ENCODE data around the gene NUP107. TPM values are rescaled to one million over a fixed set of nuclear protein-coding genes. Genes with fewer than 3 reads are reported as not detected.

Gene NUP107
- total RNA-seq, 3 donors from 2014 or later: 27.7 to 39.6 (median 32.3) TPM

DNA sequence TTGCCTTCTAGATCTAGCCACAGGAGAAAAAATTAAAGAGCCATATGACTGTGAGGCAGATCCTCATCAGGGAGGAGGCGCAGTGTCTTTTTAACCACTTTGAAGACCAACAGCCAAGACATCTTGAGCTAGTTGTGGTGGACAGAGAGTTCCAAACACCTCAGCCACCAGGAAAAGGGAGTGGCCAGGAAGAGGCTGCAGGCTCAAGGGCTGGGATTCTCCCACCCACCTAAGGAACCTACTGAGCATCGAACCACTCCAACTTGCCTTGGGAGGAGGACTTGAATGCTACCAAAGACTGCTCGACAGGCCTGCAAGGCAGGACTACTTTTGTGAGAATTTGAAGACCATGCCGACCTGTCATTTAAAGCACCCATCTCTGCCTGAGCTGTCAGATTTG lies 106.7 kb downstream of the NUP107 start:
- H3K36me3 ChIP-seq (ENCODE audit: low read depth): no peaks in the 10 kb centered on the region
- no peaks in the 10 kb centered on the region for H3K4me1 ChIP-seq (ENCODE audit: low read depth)
- no peak overlapping the region for H3K4me3 ChIP-seq
- intact Hi-C loops (cut with DNase I, micrococcal nuclease): no loop called here
- TF ChIP-seq, protein P1, sequence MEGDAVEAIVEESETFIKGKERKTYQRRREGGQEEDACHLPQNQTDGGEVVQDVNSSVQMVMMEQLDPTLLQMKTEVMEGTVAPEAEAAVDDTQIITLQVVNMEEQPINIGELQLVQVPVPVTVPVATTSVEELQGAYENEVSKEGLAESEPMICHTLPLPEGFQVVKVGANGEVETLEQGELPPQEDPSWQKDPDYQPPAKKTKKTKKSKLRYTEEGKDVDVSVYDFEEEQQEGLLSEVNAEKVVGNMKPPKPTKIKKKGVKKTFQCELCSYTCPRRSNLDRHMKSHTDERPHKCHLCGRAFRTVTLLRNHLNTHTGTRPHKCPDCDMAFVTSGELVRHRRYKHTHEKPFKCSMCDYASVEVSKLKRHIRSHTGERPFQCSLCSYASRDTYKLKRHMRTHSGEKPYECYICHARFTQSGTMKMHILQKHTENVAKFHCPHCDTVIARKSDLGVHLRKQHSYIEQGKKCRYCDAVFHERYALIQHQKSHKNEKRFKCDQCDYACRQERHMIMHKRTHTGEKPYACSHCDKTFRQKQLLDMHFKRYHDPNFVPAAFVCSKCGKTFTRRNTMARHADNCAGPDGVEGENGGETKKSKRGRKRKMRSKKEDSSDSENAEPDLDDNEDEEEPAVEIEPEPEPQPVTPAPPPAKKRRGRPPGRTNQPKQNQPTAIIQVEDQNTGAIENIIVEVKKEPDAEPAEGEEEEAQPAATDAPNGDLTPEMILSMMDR (IDR thresholded peaks at IDR 0.05): no peak
- ATAC-seq (no peak), DNase-seq (no peak)
- H3K9me3 ChIP-seq: no peaks in the 10 kb centered on the region

DNA sequence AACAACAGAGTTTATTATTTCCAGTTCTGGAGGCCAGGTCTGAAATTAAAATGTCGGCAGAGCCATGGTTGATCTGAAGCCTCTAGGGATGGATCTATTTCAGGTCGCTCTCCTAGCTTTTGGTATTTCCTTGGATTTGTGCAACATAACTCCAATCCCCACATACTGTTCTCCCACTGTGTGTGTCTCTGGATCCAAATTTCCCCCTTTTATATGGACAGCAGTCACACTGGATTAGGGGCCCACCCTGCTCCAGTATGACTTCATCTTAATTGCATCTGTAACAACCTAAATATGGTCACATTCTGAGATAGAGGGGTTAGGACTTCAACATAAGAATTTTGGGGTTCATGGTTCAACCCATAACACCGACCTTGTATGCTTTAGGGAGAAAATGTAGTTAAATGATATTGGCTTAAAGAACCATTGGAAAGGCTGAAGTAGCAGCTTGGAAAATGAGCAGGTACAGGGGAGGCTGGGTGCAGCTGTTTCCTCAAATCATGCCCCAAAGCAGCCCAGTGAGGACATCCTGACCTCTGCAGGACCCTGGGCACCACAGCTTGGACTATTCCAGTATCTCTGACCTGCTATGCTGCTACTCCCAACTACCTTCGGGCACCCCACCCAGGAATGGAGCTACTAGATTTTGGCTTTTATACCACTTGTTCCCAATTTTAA lies 107.3 kb downstream of the NUP107 start:
- TF ChIP-seq, protein P1 (IDR thresholded peaks at IDR 0.05): no peak
- no peak for DNase-seq
- H3K9me3 ChIP-seq: no peaks in the 10 kb centered on the region
- no peaks in the 10 kb centered on the region for H3K4me1 ChIP-seq (ENCODE audit: low read depth)
- intact Hi-C loops (cut with DNase I, micrococcal nuclease): no loop called here
- H3K4me3 ChIP-seq: no peak overlapping the region
- no peak for ATAC-seq
- H3K36me3 ChIP-seq (ENCODE audit: low read depth): no peaks in the 10 kb centered on the region

DNA sequence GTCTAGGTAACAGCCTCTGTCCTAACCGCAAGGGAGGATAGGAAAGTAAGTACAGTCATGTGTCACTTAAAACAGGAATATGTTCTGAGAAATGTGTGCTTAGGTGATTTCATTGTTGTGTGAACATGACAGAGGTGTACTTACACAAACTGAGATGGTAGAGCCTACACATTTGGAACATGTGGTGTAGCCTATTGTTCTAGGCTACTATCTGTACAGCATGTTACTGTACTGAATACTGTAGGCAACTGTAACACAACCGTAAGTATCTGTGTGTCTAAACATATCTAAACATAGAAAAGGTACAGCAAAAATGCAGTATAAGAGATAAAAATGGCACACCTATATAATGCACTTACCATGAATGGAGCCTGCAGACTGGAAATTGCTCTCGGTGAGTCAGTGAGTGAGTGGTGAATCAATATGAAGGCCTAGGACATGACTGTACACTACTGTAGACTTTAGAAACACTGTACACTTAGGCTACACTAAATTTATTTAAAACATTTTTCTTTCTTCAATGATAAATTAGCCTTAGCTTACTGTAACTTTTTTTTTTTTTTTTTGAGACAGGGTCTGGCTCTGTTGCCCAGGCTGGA lies 108.0 kb downstream of the NUP107 start:
- H3K4me3 ChIP-seq: no peak overlapping the region
- ATAC-seq (peak; percentile 19), DNase-seq (no peak)
- intact Hi-C loops (cut with DNase I, micrococcal nuclease): no loop called here
- H3K36me3 ChIP-seq (ENCODE audit: low read depth): no peaks in the 10 kb centered on the region
- H3K9me3 ChIP-seq: no peaks in the 10 kb centered on the region
- H3K4me1 ChIP-seq (ENCODE audit: low read depth): no peaks in the 10 kb centered on the region
- TF ChIP-seq, protein P1 (IDR thresholded peaks at IDR 0.05): no peak

Other genes starting within 250 kb of the NUP107 start
- 100 to 1,000 TPM; 158 to 182 (median 168) TPM for gene RAP1B, start 76.1 kb upstream of the NUP107 start, total RNA-seq
- 1 to 10 TPM; 5.9 to 8.4 (median 6.5) TPM for gene SLC35E3, start 59.2 kb downstream of the NUP107 start, total RNA-seq
- 10 to 100 TPM; 74.7 to 92.1 (median 91.3) TPM for gene MDM2, start 121.2 kb downstream of the NUP107 start, total RNA-seq
- 100 to 1,000 TPM in 2 of 3 donors, 10 to 100 TPM in 1; 40.1 to 130 (median 111) TPM for gene CPM, start 246.2 kb downstream of the NUP107 start, total RNA-seq